Measurements from ENCODE around the gene CCDC85B.

CCDC85B gene

DNA sequence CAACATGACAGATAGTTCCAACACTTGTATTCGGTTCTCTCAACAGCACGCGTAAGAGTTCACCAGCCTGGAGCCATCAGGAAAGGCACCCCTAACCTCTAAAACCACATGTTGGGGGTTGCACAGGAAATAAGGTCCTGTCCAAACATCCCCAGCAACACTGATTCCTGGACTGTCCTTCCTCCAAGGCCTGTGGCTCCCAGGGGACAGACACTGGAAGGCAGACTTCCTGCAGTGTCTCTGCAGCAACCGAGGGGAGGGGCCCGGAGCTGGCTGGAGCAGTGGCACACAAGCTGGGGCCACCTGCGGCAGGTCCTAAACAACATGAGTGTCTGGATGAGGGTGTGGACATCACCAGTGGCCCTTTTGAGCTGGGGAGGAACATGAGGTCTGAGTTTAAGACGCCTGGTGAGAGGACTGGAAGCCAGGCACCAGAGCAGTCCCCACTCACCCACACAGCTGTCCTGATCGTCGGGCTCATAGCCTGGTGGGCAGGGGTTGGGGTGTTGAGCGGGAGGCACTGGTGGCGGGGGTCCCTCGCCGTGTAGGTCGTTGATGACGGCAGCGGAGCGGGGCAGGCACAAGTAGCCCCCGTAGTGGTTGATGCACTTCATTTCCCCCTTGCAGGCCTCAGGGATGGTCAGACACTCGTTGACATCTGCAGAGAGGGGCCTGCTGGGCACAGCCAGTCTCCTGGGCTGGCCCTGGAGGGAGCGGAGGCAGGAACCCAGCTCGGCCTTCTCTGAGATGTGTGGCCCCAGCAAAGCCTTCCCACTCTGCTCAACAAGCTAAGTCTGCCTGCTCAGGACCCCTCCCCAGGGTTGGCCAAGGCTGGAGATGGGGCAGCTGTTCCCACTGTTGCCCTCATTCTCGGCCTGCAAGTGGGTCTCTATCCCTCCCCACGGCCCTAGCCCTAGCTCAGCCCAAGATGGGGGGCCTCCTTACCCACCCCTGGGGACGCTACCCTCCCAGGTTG is 19.5 kb upstream of the CCDC85B start:
- peak; percentile 96 for DNase-seq (ENCODE audit: low read depth)
- TF ChIP-seq, protein P1, sequence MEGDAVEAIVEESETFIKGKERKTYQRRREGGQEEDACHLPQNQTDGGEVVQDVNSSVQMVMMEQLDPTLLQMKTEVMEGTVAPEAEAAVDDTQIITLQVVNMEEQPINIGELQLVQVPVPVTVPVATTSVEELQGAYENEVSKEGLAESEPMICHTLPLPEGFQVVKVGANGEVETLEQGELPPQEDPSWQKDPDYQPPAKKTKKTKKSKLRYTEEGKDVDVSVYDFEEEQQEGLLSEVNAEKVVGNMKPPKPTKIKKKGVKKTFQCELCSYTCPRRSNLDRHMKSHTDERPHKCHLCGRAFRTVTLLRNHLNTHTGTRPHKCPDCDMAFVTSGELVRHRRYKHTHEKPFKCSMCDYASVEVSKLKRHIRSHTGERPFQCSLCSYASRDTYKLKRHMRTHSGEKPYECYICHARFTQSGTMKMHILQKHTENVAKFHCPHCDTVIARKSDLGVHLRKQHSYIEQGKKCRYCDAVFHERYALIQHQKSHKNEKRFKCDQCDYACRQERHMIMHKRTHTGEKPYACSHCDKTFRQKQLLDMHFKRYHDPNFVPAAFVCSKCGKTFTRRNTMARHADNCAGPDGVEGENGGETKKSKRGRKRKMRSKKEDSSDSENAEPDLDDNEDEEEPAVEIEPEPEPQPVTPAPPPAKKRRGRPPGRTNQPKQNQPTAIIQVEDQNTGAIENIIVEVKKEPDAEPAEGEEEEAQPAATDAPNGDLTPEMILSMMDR (IDR thresholded peaks at IDR 0.05; ENCODE audit: low read depth, low read length), result no peak
- peak; percentile 57; the same call in 1 of the 2 replicates for TF ChIP-seq MYC (IDR thresholded peaks at IDR 0.05; ENCODE audit: low read depth, low read length)
- TF ChIP-seq POLR2A (IDR thresholded peaks at IDR 0.05; ENCODE audit: extremely low read depth, insufficient read length), result no peak
- TF ChIP-seq, protein P2, sequence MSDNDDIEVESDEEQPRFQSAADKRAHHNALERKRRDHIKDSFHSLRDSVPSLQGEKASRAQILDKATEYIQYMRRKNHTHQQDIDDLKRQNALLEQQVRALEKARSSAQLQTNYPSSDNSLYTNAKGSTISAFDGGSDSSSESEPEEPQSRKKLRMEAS (IDR thresholded peaks at IDR 0.05; ENCODE audit: low read depth, low read length), result no peak
- peak overlapping the region; percentile 25 for H3K4me3 ChIP-seq (ENCODE audit: low read depth, low read length)

- no peak overlapping the region for H3K4me3 ChIP-seq (ENCODE audit: low read depth, low read length)
- no peak for DNase-seq (ENCODE audit: low read depth)
Observed at GRCh38 chr11:65871811-65872548, 18.5 kb upstream of the CCDC85B start.

DNA sequence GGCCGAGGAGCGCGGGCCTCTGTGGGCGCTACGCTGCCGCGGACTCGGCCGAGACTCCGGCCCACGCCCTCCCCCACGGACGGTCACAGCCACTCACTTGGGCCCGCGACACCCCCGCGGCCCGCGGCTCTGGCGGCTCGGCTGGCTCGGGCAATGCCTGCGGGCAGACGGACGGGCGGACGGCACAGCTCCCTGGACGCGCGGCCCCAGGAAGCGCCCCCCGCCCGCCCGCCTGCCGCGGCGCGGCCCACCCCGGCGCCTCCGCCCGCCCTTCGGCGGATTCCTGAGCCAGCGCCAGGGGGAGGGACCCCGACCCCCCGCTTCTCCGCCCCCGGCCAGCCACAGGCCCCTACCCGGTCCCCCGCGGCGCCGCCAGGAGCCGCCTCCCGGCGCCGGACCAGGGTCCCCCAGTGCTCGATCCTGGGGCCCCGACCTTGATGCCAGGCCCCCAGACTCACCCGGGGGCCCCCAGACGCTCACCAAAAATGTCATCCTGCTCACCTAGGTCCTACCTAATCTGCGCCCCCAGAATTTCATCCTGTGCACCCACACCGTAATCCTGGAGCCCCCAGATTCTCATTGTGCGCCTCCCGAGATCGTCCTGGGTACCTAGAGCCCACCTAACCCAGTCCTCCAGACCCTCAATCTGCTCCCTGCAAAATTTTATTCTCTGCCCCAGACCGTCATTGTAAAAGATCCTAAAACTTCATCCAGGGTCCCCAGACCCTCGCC is 17.7 kb upstream of the CCDC85B start, which contains the start of gene EFEMP2:
Gene EFEMP2, minus strand, starts transcription at position 215 of the 732 bp plus-strand sequence. CDS start 446 bp downstream, outside the sequence.
- TF ChIP-seq POLR2A (IDR thresholded peaks at IDR 0.05; ENCODE audit: extremely low read depth, insufficient read length) (peak; percentile 18), MYC (IDR thresholded peaks at IDR 0.05; ENCODE audit: low read depth, low read length) (no peak)
- TF ChIP-seq, protein P1 (IDR thresholded peaks at IDR 0.05; ENCODE audit: low read depth, low read length), result no peak
- TF ChIP-seq, protein P2 (IDR thresholded peaks at IDR 0.05; ENCODE audit: low read depth, low read length), result no peak
- DNase-seq (ENCODE audit: low read depth), result peak; percentile 62
- peak within 1 kb of the TSS; percentile 62 for H3K4me3 ChIP-seq (ENCODE audit: low read depth, low read length)

More at GRCh38 chr11:65871811-65872548, 18.5 kb upstream of the CCDC85B start:
- TF ChIP-seq MYC (IDR thresholded peaks at IDR 0.05; ENCODE audit: low read depth, low read length) (no peak), POLR2A (IDR thresholded peaks at IDR 0.05; ENCODE audit: extremely low read depth, insufficient read length) (no peak)
- TF ChIP-seq, protein P2 (IDR thresholded peaks at IDR 0.05; ENCODE audit: low read depth, low read length), result no peak
- TF ChIP-seq, protein P1 (IDR thresholded peaks at IDR 0.05; ENCODE audit: low read depth, low read length), result no peak

DNA sequence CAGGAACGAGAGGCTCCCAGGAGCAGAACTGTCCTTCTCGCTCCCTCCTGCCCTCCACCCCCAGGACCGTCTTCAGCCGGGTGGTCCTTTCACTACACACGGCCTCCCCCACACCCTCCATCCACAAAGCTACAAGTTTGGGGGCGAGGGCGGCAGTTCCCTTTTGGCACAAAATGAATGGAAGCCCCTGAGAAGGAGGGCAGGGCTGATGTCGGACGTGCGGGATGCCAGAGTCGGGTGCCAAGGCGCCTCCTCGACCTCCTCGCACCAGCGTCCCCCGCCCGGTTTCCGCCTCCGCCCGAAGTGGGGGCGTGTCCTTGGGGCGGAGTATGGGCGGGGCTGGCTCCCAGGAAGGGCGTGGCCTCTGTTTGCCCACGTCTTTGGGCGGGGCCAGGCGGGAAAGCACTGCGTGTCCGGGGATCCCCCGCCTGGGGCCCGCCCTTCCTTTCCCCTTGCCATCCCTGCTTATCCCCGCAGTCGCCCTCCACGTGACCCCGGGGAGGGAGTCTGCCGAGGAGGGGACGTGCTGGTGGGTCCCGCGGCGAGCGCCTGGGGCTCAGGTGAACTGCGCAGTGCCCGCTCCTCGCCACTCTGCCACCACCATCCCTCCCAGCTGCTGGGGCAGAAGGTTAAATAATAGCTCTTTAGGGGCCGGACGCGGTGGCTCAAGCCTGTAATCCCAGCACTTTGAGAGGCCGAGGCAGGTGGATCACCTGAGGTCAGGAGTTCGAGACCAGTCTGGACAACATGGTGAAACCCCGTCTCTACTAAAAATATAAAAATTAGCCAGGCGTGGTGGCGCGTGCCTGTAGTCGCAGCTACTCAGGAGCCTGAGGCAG is 16.9 kb upstream of the CCDC85B start:
- H3K4me3 ChIP-seq (ENCODE audit: low read depth, low read length), result peak overlapping the region; percentile 62
- peak; percentile 56 for TF ChIP-seq MYC (IDR thresholded peaks at IDR 0.05; ENCODE audit: low read depth, low read length)
- TF ChIP-seq, protein P2 (IDR thresholded peaks at IDR 0.05; ENCODE audit: low read depth, low read length), result peak; percentile 83
- TF ChIP-seq POLR2A (IDR thresholded peaks at IDR 0.05; ENCODE audit: extremely low read depth, insufficient read length), result peak; percentile 84
- TF ChIP-seq, protein P1 (IDR thresholded peaks at IDR 0.05; ENCODE audit: low read depth, low read length), result no peak
- DNase-seq (ENCODE audit: low read depth), result peak; percentile 92
